ENCODE measurements around the gene AFF3. TPM values are rescaled to one million over a fixed set of nuclear protein-coding genes. Genes with fewer than 3 reads are reported as not detected.
"Not testable (repeated sequence)": the region's sequence is repeated elsewhere in the genome, so short reads cannot be mapped to it uniquely, and the experiment has no call there.

AFF3 gene
- total RNA-seq, 1 donor from 2014 or later: 5.7 TPM

GRCh38 chr2:99928470-99929053 lies 213.8 kb downstream of the AFF3 start:
- peaks cover 3% of the 10 kb centered on the region for H3K9me3 Mint-ChIP-seq
- H3K27me3 Mint-ChIP-seq: no peaks in the 10 kb centered on the region
- no peaks in the 10 kb centered on the region for H3K4me1 Mint-ChIP-seq
- H3K36me3 Mint-ChIP-seq (ENCODE audit: low read depth): no peaks in the 10 kb centered on the region
- DNase-seq: no peak
- H3K4me3 Mint-ChIP-seq: no peak overlapping the region
- H3K27ac Mint-ChIP-seq: no peak overlapping the region
- intact Hi-C loops (cut with micrococcal nuclease): no loop called here

GRCh38 chr2:99927690-99928207 lies 214.6 kb downstream of the AFF3 start:
- H3K27me3 Mint-ChIP-seq; DNase-seq; H3K4me1 Mint-ChIP-seq; H3K36me3 Mint-ChIP-seq (ENCODE audit: low read depth); H3K4me3 Mint-ChIP-seq; intact Hi-C loops (cut with micrococcal nuclease); H3K9me3 Mint-ChIP-seq; H3K27ac Mint-ChIP-seq: not testable (repeated sequence)

GRCh38 chr2:99926986-99927385 lies 215.4 kb downstream of the AFF3 start:
- intact Hi-C loops (cut with micrococcal nuclease): no loop called here
- peaks cover 3% of the 10 kb centered on the region for H3K9me3 Mint-ChIP-seq
- no peak for DNase-seq
- no peaks in the 10 kb centered on the region for H3K4me1 Mint-ChIP-seq
- H3K27ac Mint-ChIP-seq: no peak overlapping the region
- no peaks in the 10 kb centered on the region for H3K27me3 Mint-ChIP-seq
- H3K36me3 Mint-ChIP-seq (ENCODE audit: low read depth): no peaks in the 10 kb centered on the region
- H3K4me3 Mint-ChIP-seq: no peak overlapping the region

GRCh38 chr2:99925960-99926359 lies 216.4 kb downstream of the AFF3 start:
- peaks cover 3% of the 10 kb centered on the region for H3K9me3 Mint-ChIP-seq
- intact Hi-C loops (cut with micrococcal nuclease): no loop called here
- no peaks in the 10 kb centered on the region for H3K36me3 Mint-ChIP-seq (ENCODE audit: low read depth)
- H3K27me3 Mint-ChIP-seq: no peaks in the 10 kb centered on the region
- DNase-seq: no peak
- no peaks in the 10 kb centered on the region for H3K4me1 Mint-ChIP-seq
- H3K27ac Mint-ChIP-seq: no peak overlapping the region
- H3K4me3 Mint-ChIP-seq: no peak overlapping the region

GRCh38 chr2:99922664-99923063 lies 219.7 kb downstream of the AFF3 start:
- intact Hi-C loops (cut with micrococcal nuclease): no loop called here
- no peaks in the 10 kb centered on the region for H3K9me3 Mint-ChIP-seq
- H3K27ac Mint-ChIP-seq: no peak overlapping the region
- no peaks in the 10 kb centered on the region for H3K27me3 Mint-ChIP-seq
- no peaks in the 10 kb centered on the region for H3K4me1 Mint-ChIP-seq
- no peaks in the 10 kb centered on the region for H3K36me3 Mint-ChIP-seq (ENCODE audit: low read depth)
- DNase-seq: no peak
- H3K4me3 Mint-ChIP-seq: no peak overlapping the region

GRCh38 chr2:99921903-99922302 lies 220.5 kb downstream of the AFF3 start:
- no peaks in the 10 kb centered on the region for H3K4me1 Mint-ChIP-seq
- intact Hi-C loops (cut with micrococcal nuclease): no loop called here
- H3K27me3 Mint-ChIP-seq: no peaks in the 10 kb centered on the region
- no peaks in the 10 kb centered on the region for H3K9me3 Mint-ChIP-seq
- no peak for DNase-seq
- H3K36me3 Mint-ChIP-seq (ENCODE audit: low read depth): no peaks in the 10 kb centered on the region
- H3K27ac Mint-ChIP-seq: no peak overlapping the region
- no peak overlapping the region for H3K4me3 Mint-ChIP-seq

GRCh38 chr2:99918389-99918788 lies 224.0 kb downstream of the AFF3 start:
- Mint-ChIP-seq H3K27me3 (no peaks in the 10 kb centered on the region), H3K36me3 (ENCODE audit: low read depth) (no peaks in the 10 kb centered on the region), H3K9me3 (no peaks in the 10 kb centered on the region), H3K27ac (no peak overlapping the region), H3K4me3 (no peak overlapping the region), H3K4me1 (no peaks in the 10 kb centered on the region)
- intact Hi-C loops (cut with micrococcal nuclease): no loop called here
- no peak for DNase-seq

GRCh38 chr2:99915108-99915675 lies 227.2 kb downstream of the AFF3 start:
- Mint-ChIP-seq H3K4me1 (no peaks in the 10 kb centered on the region), H3K36me3 (ENCODE audit: low read depth) (no peaks in the 10 kb centered on the region), H3K9me3 (no peaks in the 10 kb centered on the region), H3K27me3 (no peaks in the 10 kb centered on the region), H3K27ac (no peak overlapping the region), H3K4me3 (no peak overlapping the region)
- no peak for DNase-seq
- intact Hi-C loops (cut with micrococcal nuclease): no loop called here

- Mint-ChIP-seq H3K27ac (no peak overlapping the region), H3K4me1 (no peaks in the 10 kb centered on the region), H3K9me3 (no peaks in the 10 kb centered on the region), H3K27me3 (no peaks in the 10 kb centered on the region), H3K4me3 (no peak overlapping the region), H3K36me3 (ENCODE audit: low read depth) (no peaks in the 10 kb centered on the region)
- DNase-seq: no peak
- intact Hi-C loops (cut with micrococcal nuclease): no loop called here
These were observed 230.7 kb downstream of the AFF3 start for GRCh38 chr2:99911736-99912135.

GRCh38 chr2:99910902-99911301 lies 231.5 kb downstream of the AFF3 start:
- DNase-seq: no peak
- intact Hi-C loops (cut with micrococcal nuclease): no loop called here
- Mint-ChIP-seq H3K4me1 (no peaks in the 10 kb centered on the region), H3K27me3 (no peaks in the 10 kb centered on the region), H3K27ac (no peak overlapping the region), H3K9me3 (no peaks in the 10 kb centered on the region), H3K36me3 (ENCODE audit: low read depth) (no peaks in the 10 kb centered on the region), H3K4me3 (no peak overlapping the region)

- Mint-ChIP-seq H3K4me1 (no peaks in the 10 kb centered on the region), H3K27me3 (no peaks in the 10 kb centered on the region), H3K27ac (no peak overlapping the region), H3K9me3 (no peaks in the 10 kb centered on the region), H3K36me3 (ENCODE audit: low read depth) (no peaks in the 10 kb centered on the region), H3K4me3 (no peak overlapping the region)
- intact Hi-C loops (cut with micrococcal nuclease): no loop called here
- DNase-seq: no peak
These were observed 236.8 kb downstream of the AFF3 start for GRCh38 chr2:99905636-99906035.

GRCh38 chr2:99905025-99905424 lies 237.4 kb downstream of the AFF3 start:
- Mint-ChIP-seq H3K27me3 (no peaks in the 10 kb centered on the region), H3K4me3 (no peak overlapping the region), H3K4me1 (no peaks in the 10 kb centered on the region), H3K36me3 (ENCODE audit: low read depth) (no peaks in the 10 kb centered on the region), H3K9me3 (no peaks in the 10 kb centered on the region), H3K27ac (no peak overlapping the region)
- intact Hi-C loops (cut with micrococcal nuclease): no loop called here
- DNase-seq: no peak

GRCh38 chr2:99903981-99904380 lies 238.4 kb downstream of the AFF3 start:
- H3K27me3 Mint-ChIP-seq: no peaks in the 10 kb centered on the region
- H3K9me3 Mint-ChIP-seq: no peaks in the 10 kb centered on the region
- no peak overlapping the region for H3K27ac Mint-ChIP-seq
- H3K36me3 Mint-ChIP-seq (ENCODE audit: low read depth): no peaks in the 10 kb centered on the region
- no peak overlapping the region for H3K4me3 Mint-ChIP-seq
- DNase-seq: no peak
- H3K4me1 Mint-ChIP-seq: no peaks in the 10 kb centered on the region
- intact Hi-C loops (cut with micrococcal nuclease): no loop called here

GRCh38 chr2:99900556-99900955 lies 241.8 kb downstream of the AFF3 start:
- H3K9me3 Mint-ChIP-seq: no peaks in the 10 kb centered on the region
- H3K27ac Mint-ChIP-seq: no peak overlapping the region
- no peak overlapping the region for H3K4me3 Mint-ChIP-seq
- intact Hi-C loops (cut with micrococcal nuclease): no loop called here
- no peaks in the 10 kb centered on the region for H3K4me1 Mint-ChIP-seq
- no peaks in the 10 kb centered on the region for H3K36me3 Mint-ChIP-seq (ENCODE audit: low read depth)
- H3K27me3 Mint-ChIP-seq: no peaks in the 10 kb centered on the region
- no peak for DNase-seq

GRCh38 chr2:99899882-99900281 lies 242.5 kb downstream of the AFF3 start:
- Mint-ChIP-seq H3K27ac (no peak overlapping the region), H3K27me3 (no peaks in the 10 kb centered on the region), H3K9me3 (no peaks in the 10 kb centered on the region), H3K36me3 (ENCODE audit: low read depth) (no peaks in the 10 kb centered on the region), H3K4me1 (no peaks in the 10 kb centered on the region), H3K4me3 (no peak overlapping the region)
- intact Hi-C loops (cut with micrococcal nuclease): no loop called here
- DNase-seq: no peak
